ENCODE results near the gene SCAPER.
"Not testable (repeated sequence)": the region's sequence is repeated elsewhere in the genome, so short reads cannot be mapped to it uniquely, and the experiment has no call there.

Gene SCAPER

GRCh38 chr15:76860201-76860600 is 44.9 kb downstream of the SCAPER start:
- no peaks in the 10 kb centered on the region for H3K4me1 ChIP-seq
- H3K36me3 ChIP-seq (ENCODE audit: control insufficient read depth, insufficient read depth, low read length): no peaks in the 10 kb centered on the region
- no peaks in the 10 kb centered on the region for H3K9me3 ChIP-seq (ENCODE audit: control insufficient read depth, low read length)
- H3K79me2 ChIP-seq: no peaks in the 10 kb centered on the region
- no peak overlapping the region for H2AFZ ChIP-seq
- H3K4me2 ChIP-seq (ENCODE audit: low read length): no peak overlapping the region
- H3K27me3 ChIP-seq (ENCODE audit: control insufficient read depth, insufficient read depth, low read length): no peaks in the 10 kb centered on the region
- H3K27ac ChIP-seq: no peak overlapping the region
- TF ChIP-seq, protein P1, sequence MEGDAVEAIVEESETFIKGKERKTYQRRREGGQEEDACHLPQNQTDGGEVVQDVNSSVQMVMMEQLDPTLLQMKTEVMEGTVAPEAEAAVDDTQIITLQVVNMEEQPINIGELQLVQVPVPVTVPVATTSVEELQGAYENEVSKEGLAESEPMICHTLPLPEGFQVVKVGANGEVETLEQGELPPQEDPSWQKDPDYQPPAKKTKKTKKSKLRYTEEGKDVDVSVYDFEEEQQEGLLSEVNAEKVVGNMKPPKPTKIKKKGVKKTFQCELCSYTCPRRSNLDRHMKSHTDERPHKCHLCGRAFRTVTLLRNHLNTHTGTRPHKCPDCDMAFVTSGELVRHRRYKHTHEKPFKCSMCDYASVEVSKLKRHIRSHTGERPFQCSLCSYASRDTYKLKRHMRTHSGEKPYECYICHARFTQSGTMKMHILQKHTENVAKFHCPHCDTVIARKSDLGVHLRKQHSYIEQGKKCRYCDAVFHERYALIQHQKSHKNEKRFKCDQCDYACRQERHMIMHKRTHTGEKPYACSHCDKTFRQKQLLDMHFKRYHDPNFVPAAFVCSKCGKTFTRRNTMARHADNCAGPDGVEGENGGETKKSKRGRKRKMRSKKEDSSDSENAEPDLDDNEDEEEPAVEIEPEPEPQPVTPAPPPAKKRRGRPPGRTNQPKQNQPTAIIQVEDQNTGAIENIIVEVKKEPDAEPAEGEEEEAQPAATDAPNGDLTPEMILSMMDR (IDR thresholded peaks at IDR 0.05): no peak
- no peak overlapping the region for H3K4me3 ChIP-seq (ENCODE audit: low read depth, low read length)
- H3K9ac ChIP-seq: no peak overlapping the region

- H3K4me3 ChIP-seq (ENCODE audit: low read depth, low read length); H3K36me3 ChIP-seq (ENCODE audit: control insufficient read depth, insufficient read depth, low read length); H2AFZ ChIP-seq; H3K79me2 ChIP-seq; H3K4me1 ChIP-seq; H3K27ac ChIP-seq; H3K4me2 ChIP-seq (ENCODE audit: low read length); H3K27me3 ChIP-seq (ENCODE audit: control insufficient read depth, insufficient read depth, low read length); H3K9me3 ChIP-seq (ENCODE audit: control insufficient read depth, low read length); H3K9ac ChIP-seq: not testable (repeated sequence)
These were observed 54.8 kb downstream of the SCAPER start for GRCh38 chr15:76850367-76850766.

- Histone ChIP-seq H3K4me1 (no peaks in the 10 kb centered on the region), H3K36me3 (ENCODE audit: control insufficient read depth, insufficient read depth, low read length) (no peaks in the 10 kb centered on the region), H3K9me3 (ENCODE audit: control insufficient read depth, low read length) (no peaks in the 10 kb centered on the region), H3K4me3 (ENCODE audit: low read depth, low read length) (no peak overlapping the region), H3K79me2 (peaks cover 5% of the 10 kb centered on the region), H3K27ac (no peak overlapping the region), H3K27me3 (ENCODE audit: control insufficient read depth, insufficient read depth, low read length) (no peaks in the 10 kb centered on the region), H3K4me2 (ENCODE audit: low read length) (no peak overlapping the region), H2AFZ (no peak overlapping the region), H3K9ac (no peak overlapping the region)
- TF ChIP-seq, protein P1 (IDR thresholded peaks at IDR 0.05): no peak
These were observed 58.4 kb downstream of the SCAPER start for GRCh38 chr15:76846782-76847181.

DNA sequence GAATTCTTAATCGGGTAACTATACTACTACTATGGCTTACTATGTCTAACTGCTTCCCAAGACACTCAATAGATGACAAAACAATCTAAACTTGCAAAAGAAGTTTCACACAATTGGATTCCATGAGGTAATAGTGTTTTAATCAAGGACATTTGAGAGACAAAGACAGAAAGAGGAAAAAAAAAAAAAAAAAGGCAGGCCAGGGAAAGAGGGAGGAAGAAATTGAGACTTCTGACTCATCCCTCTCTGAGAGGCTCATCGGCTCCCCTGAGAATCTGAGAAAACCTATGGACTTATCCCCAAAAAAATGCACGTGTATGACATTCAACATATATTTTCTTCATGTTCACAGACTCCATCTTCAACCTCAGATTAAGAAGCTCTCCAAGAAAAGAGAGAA is 61.0 kb downstream of the SCAPER start:
- H3K4me3 ChIP-seq (ENCODE audit: low read depth, low read length): no peak overlapping the region
- H2AFZ ChIP-seq: no peak overlapping the region
- no peaks in the 10 kb centered on the region for H3K79me2 ChIP-seq
- H3K27me3 ChIP-seq (ENCODE audit: control insufficient read depth, insufficient read depth, low read length): no peaks in the 10 kb centered on the region
- no peak overlapping the region for H3K9ac ChIP-seq
- no peak overlapping the region for H3K4me2 ChIP-seq (ENCODE audit: low read length)
- H3K9me3 ChIP-seq (ENCODE audit: control insufficient read depth, low read length): no peaks in the 10 kb centered on the region
- H3K36me3 ChIP-seq (ENCODE audit: control insufficient read depth, insufficient read depth, low read length): no peaks in the 10 kb centered on the region
- H3K4me1 ChIP-seq: peaks cover 2% of the 10 kb centered on the region
- H3K27ac ChIP-seq: no peak overlapping the region
- TF ChIP-seq, protein P1 (IDR thresholded peaks at IDR 0.05): no peak

- peaks cover 2% of the 10 kb centered on the region for H3K4me1 ChIP-seq
- no peak overlapping the region for H3K9ac ChIP-seq
- H3K9me3 ChIP-seq (ENCODE audit: control insufficient read depth, low read length): no peaks in the 10 kb centered on the region
- H3K36me3 ChIP-seq (ENCODE audit: control insufficient read depth, insufficient read depth, low read length): no peaks in the 10 kb centered on the region
- H2AFZ ChIP-seq: no peak overlapping the region
- H3K4me3 ChIP-seq (ENCODE audit: low read depth, low read length): no peak overlapping the region
- no peaks in the 10 kb centered on the region for H3K27me3 ChIP-seq (ENCODE audit: control insufficient read depth, insufficient read depth, low read length)
- TF ChIP-seq, protein P1 (IDR thresholded peaks at IDR 0.05): no peak
- H3K79me2 ChIP-seq: no peaks in the 10 kb centered on the region
- no peak overlapping the region for H3K4me2 ChIP-seq (ENCODE audit: low read length)
- no peak overlapping the region for H3K27ac ChIP-seq
These were observed 61.9 kb downstream of the SCAPER start for GRCh38 chr15:76843269-76843668.
